ENCODE data around the gene SLC13A3.

GRCh38 chr20:46555370-46555956 is 95.8 kb downstream of the SLC13A3 start:
- TF ChIP-seq EZH2 (IDR thresholded peaks at IDR 0.05) (no peak), POLR2AphosphoS5 (IDR thresholded peaks at IDR 0.05; ENCODE audit: borderline replicate concordance, low read depth, low read length) (no peak)

All from SK-N-MC (cell line).